TTC549 (cell line): Measurements from ENCODE around the gene SAPCD2.

Experiments
- FAIRE-seq: peaks from 2 replicates; lab custom pipeline; 2012; peaks lifted over from hg19 to GRCh38; lab: Jason Lieb, UNC

SAPCD2 gene

DNA sequence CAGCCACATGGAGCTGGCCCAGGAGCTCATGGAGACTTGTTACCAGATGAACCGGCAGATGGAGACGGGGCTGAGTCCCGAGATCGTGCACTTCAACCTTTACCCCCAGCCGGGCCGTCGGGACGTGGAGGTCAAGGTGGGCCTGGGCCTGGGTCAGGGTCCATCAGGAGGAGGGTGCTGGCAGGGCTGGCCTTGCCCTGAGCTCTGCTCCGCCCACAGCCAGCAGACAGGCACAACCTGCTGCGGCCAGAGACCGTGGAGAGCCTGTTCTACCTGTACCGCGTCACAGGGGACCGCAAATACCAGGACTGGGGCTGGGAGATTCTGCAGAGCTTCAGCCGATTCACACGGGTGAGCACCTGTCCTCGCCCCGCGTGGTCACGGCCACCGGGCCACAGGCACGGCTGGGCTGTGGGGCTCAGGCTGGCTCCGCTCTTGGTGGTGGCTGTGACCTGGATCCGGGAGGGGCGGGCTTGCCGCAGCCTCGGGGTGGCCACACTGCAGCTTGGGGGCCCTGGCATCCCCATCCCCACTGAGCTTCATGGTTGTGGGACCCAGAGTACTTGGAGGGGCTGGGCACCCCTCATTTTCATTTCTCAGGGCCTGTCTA is 37.1 kb upstream of the SAPCD2 start:
- FAIRE-seq: no peak

DNA sequence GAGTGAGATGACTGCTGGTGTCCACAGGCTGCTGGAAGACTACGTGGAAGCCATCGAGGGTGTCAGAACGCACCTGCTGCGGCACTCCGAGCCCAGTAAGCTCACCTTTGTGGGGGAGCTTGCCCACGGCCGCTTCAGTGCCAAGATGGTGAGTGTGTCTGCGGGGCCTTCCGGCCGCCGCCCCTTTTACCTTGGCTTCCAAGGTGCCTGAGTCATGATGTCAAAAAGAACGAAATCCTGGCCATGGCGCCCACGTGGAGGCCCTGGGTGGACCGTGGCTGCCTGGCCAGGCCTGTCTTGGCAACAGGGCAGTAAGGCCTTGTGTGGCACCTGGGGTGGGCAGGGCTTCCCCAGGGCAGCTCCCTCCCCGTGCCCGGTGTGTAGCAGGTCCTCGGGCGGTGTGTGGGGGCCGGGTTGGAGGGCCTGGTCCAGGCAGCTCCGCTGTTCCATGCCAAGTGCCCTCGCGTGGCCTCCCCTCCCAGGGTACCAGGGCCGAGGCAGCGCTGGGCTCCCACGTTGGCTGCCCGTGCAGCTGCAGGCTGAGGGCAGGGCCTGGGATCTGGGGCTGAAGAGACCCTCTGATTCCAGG is 36.4 kb upstream of the SAPCD2 start:
- FAIRE-seq: no peak

DNA sequence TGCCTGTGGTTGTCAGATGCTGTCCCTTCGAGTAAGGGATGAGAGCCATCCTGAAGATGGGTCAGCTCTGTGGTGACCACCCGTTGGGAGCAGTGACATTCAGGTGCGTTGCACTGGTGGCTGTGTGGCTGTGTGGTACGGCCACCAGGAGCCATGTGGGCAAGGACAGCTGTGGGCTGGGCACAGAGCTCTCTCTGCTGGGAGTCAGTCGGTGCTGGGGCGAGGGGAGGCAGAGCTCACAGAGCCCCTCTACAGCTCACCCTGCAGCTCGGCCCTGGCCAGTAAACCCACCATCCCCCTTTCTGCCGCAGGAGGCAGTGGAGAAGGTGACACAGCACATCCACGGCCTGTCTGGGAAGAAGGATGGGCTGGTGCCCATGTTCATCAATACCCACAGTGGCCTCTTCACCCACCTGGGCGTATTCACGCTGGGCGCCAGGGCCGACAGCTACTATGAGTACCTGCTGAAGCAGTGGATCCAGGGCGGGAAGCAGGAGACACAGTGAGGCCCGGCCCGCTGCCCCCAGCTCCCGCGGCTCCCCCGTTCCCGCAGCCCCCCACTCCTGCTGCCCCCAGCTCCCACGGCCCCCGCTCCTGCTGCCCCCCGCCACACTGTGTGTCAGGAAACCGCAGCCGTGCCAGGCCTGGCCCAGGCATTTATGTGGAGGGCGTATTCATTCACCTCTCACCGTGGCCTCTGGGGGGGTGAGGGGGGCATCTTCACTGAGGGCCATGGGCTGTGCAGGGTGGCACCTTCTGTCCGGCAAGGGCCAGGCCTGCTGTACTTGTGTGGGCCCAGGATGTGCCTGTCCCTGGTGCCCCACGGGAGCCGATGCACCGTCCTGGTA is 35.7 kb upstream of the SAPCD2 start:
- FAIRE-seq: no peak

DNA sequence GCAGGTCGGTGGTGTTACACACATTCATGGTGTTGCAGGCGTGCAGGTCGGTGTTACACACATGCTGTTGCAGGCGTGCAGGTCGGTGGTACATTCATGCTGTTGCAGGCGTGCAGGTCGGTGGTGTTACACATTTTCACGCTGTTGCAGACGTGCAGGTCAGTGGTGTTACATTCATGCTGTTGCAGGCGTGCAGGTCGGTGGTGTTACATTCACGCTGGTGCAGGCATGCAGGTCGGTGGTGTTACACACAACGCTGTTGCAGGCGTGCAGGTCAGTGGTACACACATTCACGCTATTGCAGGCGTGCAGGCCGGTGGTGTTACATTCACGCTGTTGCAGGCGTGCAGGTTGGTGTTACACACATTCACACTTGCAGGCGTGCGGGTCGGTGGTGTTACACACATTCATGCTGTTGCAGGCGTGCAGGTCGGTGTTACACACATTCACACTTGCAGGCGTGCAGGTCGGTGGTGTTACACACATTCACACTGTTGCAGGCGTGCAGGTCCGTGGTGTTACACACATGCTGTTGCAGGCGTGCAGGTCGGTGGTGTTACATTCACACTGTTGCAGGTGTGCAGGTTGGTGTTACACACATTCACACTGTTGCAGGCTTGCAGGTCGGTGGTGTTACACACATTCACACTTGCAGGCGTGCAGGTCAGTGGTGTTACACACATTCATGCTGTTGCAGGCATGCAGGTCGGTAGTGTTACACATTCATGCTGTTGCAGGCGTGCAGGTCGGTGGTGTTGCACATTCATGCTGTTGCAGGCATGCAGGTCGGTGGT is 33.0 kb upstream of the SAPCD2 start:
- FAIRE-seq: no peak

DNA sequence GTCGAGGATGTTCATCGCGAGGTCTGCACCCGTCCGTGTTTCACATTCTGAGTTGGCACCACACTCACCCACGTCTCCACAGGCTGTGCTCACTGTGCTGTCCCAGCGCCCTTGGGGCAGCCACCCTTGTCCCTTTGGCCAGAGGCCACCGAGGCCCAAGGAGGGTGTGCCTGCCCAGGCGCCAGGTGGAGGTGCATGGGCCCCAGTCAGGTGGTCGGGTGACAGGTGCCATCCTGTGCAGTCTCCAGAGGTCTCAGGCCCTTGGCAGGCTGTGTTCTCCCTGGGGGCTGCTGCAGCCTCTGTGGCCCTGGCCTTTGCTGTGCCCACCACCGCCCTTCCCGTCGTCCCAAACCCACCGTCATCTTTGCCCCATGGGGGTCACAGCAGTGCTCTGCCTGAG is 28.9 kb upstream of the SAPCD2 start:
- FAIRE-seq: no peak

DNA sequence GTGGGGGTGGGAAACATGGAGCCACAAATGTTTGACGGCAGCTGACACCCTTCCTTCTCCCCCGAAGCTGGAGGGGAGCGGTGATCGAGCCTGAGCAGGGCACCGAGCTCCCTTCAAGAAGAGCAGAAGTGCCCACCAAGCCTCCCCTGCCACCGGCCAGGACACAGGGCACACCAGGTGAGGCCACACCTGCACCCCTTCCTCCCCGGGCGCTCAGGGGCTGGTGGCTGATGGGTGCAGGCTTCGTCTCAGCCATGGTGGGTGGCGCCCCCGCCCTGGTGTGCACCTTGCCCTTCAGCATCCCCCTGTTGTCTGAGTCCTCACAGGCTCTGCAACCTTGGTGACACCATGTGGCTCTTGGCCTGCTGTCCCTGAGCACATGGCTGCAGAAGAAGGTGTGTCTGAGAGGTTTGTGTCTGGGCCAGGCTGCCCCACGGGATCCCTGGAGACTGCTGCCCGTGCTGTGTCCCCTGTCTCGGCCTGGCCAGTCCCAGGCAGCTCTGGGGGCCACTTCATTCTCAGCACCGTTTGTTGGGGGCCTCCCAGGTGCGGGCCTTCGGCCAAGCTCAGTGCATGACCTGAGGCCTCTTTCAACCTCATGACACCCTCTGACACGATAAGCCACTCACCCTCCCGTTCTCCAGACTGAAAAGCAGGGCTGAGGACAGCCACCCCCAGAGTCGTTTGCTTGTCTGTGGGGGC is 27.6 kb upstream of the SAPCD2 start:
- FAIRE-seq: no peak

DNA sequence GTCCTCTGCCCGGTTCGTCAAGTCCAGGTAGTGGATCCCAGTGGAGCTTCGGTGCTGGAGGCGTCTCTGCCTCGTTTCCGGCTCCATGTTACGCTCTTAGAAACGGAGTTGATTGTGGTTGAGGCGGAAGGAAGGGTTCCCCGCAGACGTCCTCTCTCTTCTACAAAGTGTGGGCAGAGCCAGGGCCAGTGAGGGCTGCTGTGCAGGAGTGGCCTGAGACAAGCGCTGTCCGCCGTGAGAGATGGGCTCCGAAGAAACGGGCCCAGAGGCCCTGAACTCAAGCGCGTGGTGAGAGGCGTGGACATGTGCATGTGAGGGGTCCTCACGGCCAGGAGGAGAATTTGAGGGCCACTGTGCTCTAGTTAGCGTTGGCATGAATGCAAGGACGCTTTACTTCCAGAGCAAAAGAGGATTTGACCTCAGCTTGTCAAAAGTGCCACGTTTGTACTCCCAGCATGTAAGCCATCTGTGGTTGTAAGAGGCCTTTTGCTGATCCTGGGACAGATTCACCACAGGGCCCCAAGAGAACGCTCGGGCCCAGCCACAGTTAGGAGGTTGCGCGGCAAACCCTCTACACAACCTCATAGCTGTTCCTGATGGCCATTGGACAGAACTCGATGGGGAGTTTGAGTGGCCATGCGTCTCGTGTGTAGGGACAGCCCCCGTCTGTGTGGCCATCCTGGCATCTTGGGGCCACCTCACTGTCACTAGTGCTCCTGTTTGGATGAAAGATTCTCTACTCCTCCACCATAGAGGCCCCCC is 26.6 kb upstream of the SAPCD2 start:
- no peak for FAIRE-seq

DNA sequence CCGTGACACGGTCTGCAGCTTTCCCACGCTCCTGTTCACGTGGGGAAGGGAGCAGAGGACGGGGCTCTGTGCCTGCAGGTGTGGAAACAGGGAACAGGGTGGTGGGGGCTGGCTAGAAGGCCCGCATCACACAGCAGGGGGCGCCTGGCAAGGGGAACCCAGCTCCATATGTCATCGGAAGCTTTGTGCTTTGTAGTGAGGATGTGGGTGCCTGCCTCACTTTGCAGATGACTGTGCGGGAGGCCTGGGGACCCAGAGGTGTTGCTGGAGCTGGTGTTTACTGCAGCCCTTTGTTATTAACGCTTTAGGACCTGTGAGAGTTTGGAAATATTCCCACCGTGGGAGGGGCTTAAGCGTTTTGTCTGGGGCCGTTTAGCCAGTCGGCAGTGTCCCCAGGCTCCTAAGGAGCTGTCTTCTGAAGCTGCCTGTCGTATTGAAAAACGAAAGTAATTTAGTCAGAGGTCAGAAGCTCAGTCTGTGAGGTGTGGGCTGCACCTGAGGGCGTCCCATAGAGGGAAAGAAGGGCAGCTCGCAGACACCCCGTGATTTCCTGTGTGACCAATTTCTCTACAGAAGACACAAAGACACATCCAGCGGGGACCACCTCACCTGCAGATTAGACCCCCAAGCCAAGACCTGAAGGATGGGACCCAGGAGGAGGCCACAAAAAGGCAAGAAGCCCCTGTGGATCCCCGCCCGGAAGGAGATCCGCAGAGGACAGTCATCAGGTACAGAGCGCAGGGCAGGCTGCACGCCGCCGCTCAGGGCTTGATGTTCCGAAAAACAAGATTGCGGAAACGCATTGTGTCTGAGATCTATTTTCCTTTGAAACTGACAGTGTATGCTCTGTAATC is 25.5 kb upstream of the SAPCD2 start:
- no peak for FAIRE-seq

DNA sequence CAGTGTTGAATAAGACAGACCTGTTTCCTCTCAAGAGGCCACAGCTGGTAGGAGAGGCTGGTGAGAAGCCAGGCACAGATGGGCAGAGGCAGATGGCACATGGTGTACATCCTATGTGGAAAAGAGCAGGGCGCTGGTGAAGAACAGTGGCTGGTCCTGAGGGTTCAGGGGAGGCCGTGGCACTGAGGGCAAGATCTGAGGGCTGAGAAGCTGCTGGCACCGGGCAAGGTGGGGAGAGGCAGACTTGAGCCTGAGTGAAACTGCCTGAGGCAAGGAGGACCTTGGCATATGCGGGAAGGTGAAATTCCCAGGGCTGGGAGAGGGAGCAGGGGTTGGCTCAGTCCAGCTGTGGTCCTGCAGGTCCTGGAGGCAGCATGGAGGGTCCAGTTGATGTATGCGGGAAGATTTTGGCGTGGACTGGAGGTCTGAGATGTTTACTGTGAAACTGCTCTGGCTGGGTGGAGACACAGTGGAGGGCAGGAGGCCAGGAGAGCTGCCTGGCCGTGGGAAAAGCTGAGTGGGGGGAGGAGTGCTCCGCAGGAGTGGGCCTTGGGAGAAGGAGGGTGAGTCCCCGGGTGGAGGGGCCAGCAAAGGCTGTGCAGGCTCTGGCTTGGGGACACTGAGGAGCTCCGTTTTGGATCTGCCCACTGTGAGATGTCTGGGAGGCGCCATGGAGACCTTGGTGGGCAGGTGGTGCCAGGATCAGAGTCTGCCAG is 19.0 kb upstream of the SAPCD2 start:
- no peak for FAIRE-seq

DNA sequence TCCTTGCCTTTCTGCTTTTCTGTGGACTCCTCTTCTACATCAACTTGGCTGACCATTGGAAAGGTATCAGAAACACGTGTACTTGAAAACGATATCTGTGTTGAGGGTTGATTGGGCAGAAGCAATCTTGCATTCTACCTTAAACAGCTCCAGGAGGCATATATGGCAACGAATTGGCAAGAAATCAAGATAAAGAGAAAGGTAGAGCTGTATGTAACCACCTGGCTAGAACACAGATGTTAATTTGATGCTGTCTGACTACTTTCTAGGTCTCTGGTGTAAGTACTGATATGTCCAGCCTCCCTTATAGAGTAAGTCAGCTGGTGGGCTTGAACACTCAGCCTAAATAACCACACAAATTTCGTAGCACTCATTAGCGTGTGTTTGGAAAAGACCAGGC is 17.8 kb upstream of the SAPCD2 start:
- FAIRE-seq: no peak

DNA sequence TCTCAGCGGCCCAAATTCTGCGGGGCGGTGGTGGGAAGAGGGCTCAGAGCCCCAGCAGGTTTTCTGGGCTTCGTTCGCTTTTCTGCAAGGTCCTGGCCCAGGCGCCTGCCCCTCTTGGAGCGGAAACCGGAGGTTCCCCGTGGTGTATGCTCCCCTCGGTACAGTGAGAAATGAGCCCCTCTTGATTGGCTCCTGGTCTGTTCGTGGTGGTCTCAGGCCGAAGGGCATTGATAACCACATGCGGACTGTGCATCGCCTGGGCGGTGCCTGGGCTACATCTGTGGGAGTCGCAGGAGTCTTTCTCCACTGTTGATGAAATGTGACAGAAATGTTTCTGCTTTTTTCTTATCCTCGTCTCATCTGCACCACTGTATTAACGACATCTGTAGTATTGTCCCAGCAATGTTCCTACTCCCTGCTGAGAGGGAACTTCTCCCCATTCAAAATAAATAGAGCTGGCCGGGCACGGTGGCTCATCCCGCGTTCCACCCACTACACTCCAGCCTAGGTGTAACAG is 17.1 kb upstream of the SAPCD2 start:
- no peak for FAIRE-seq

DNA sequence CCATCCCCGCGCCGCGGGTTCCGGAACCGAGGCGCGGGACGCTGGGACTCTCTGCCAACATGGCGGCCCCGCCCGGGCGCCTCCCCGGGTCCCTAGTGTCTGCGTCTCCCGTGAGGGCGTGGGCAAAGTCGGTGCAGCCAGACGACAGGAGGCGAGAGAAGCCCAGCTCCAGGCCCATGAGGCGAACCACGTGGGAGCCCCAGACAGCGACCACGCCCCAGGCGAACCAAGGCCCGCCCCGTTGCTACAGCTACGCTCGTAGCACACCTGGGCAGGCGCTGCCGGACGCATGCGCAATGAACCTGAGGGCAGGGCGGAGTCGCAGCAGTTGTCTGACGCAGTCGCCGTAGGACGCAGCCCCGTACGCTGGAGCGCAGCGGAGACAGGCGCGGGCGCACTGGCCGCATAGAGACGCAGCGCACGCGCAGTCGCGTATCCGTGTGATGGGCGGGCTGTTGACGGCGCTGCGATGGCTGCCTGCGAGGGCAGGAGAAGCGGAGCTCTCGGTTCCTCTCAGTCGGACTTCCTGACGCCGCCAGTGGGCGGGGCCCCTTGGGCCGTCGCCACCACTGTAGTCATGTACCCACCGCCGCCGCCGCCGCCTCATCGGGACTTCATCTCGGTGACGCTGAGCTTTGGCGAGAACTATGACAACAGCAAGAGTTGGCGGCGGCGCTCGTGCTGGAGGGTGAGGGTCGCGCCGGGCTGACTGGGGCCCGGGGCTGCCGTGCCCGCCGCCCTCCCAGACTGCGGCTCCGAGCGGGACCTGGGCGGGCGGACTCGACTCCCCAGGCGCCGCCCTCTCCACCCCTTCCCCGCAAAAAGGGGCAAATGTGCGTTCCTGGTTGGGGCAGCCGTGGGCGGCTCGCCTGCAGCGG is 16.4 kb upstream of the SAPCD2 start, which contains the start of gene MAN1B1:
TSS of gene MAN1B1 (plus strand) at position 455 of the 878 bp plus-strand sequence. CDS start at position 470, 15 bp downstream.
- peak; percentile 78 for FAIRE-seq

DNA sequence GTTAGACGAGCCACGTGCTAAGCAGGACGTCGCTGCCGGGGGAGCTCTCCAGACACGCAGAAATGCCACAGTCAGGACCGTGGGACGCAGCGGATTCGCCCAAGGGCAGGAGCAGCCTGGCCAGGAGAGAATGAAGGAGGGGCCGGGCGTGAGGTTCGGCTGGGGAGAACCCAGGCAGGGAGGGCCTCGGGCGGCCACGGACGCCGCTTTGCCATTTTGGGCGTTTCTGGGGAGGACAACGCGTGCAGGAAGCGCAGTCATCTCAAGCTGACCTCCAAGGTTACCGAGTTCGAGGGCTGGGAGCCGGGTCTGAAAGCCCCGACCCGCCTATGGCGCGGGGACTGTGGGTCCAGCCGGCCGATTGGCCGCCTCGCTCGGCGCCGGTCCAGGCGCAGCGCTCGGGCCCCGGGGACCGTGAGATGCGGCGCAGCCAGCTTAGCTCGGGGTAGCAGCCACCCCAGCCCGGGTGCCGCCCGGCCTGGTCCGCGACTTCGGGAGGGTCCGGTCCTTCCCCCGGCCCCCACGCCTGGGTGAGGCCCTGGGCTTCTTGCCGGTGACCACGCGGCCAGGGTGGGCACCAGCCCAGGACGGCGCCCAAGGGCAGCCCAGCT is 15.7 kb upstream of the SAPCD2 start:
- FAIRE-seq: no peak

DNA sequence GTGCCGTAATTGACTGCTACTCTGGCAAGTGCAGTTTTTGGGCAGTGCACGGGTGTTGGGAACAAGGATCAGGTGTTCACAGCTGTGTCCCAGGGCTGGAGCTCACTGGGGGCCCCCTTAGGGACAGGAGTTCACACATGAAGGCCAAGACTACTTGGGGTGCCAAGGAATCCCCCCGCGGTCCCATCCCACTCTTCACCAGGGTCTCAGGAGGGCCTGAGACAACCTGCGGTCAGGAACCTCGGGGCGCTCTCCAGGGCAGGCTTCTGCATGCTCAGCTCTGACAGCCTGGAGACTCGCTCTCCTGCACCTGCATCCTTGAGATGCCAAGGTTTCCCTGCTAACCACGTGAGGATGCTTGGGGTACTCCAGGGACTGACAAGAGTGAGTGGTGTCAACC is 14.2 kb upstream of the SAPCD2 start:
- FAIRE-seq: no peak

DNA sequence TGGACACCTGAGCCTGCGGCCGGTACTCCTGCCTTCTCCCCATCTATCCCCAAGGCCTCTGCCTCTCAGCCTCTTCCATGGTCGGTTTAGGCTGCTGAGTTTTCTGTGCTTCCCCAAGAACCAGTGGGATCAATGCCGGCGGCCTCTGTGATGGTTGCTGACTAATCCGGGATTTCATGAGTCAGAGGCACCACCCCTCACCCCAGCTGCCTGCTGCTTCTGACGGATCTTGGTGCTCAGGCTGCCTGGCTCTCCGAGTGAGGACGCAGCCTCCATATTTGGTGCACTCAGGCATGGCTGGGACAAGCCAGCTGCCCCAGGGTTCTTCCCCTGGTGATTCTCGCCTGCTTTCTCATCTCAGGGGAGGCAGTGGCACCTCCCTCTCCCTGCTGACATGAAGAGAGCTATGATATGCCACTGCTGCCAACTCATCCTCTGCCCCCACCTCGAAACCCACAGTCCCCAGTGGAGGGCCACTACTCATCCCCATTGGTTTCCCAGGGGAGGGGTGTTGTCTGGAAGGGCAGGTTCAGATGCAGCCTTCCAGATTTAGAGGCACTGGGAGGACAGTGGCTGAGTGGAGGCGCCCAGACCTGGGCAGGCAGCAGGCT is 13.1 kb upstream of the SAPCD2 start:
- FAIRE-seq: no peak

DNA sequence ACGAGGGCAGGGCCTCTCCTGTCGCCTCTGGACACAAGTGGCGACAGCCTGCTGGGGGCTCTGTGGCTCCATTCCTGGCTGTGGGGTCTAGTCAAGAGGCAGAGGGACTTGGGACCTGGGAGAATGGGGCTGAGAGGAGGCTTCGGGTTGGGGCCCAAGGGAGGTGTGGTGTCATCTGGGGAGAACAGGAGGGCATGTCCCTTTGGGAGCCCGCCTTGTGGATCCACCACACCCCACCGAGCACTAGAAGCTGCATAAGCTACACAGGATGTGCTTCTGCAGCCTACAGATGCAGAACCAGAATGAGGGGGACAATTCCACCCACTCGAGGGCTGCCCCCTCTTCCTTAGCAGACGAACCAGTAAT is 12.6 kb upstream of the SAPCD2 start:
- FAIRE-seq: no peak

DNA sequence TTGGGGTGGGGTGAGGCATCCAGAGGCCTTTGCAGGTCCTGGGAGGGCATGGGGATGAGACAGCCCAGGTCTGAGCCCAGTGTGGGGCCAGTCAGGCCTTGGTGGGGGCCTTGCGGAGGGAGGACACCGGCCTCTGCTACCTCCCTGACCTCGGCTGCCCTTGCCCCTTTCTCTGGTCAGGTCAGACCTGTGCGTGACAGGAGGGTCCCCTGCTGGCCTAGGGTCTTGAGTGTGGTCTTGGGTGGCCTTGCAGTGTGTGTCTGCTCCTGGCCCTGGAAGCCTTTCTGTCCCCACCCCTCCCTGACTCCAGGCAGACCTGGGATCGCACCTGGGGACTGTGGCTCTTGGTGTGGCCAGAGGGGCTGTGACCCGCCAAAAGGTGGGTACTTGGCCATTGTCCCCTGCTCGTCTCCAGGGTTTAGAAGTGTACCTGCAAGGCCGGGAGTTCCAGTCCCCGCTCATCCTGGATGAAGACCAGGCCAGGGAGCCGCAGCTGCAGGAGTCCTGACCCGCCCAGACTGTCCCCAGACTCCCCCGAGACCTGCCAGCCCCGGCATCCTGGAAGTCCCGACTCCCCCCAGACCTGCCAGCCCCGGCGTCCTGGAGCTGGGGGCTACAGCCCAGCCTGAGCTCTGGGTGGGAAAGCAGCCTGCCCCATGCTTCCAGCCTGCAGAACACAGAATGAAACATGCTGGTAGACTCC is 12.0 kb upstream of the SAPCD2 start:
- no peak for FAIRE-seq
